Rectal smooth muscle tissue (tissue), 1 donor: ENCODE data around the gene MRPL18.

ENCODE experiments used
- H3K27ac ChIP-seq: one replicate; pipeline ENCODE4 v1.7.0; 2013; ENCODE audit warnings: low read depth, low read length, inconsistent platforms
- H3K27me3 ChIP-seq: one replicate; pipeline ENCODE4 v1.7.0; 2013; ENCODE audit warnings: low read length; ENCODE audit not compliant: control insufficient read depth, insufficient read depth
- H3K36me3 ChIP-seq: one replicate; pipeline ENCODE4 v1.7.0; 2013; ENCODE audit warnings: low read length; ENCODE audit not compliant: control insufficient read depth, insufficient read depth
- H3K4me1 ChIP-seq: one replicate; pipeline ENCODE4 v1.7.0; 2013; ENCODE audit warnings: low read length; ENCODE audit not compliant: control insufficient read depth, insufficient read depth
- H3K4me3 ChIP-seq: one replicate; pipeline ENCODE4 v1.7.0; 2013; ENCODE audit warnings: low read length
- H3K9ac ChIP-seq: one replicate; pipeline ENCODE4 v1.7.0; 2013; ENCODE audit warnings: low read length

The MRPL18 gene

DNA sequence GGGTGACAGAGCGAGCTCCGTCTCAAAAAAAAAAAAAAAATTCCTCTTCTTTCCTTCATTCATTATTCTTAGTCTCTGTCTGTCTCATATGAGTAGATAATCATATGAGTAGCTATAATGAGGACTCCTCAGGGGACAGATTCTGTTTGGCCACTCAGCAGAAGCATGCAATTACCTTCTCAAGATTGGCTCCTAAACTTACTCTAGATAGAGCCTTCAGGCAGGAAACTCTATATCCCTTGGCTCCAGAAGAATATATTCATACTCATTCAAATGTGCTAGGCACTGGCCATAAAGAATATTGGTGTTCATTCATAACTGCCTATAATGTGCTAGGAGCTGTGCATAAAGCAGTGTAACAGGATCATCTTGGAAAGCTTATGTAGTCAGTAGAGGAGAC is 30.6 kb upstream of the MRPL18 start:
- H3K9ac ChIP-seq, result no peak overlapping the region
- peaks cover 16% of the 10 kb centered on the region for H3K36me3 ChIP-seq
- H3K4me3 ChIP-seq, result no peak overlapping the region
- H3K4me1 ChIP-seq, result peaks cover 3% of the 10 kb centered on the region
- no peaks in the 10 kb centered on the region for H3K27me3 ChIP-seq
- no peak overlapping the region for H3K27ac ChIP-seq

- Histone ChIP-seq H3K27ac (no peak overlapping the region), H3K4me3 (peak overlapping the region; percentile 6), H3K9ac (no peak overlapping the region)
Measured at GRCh38 chr6:159760602-159761057, 29.6 kb upstream of the MRPL18 start.

DNA sequence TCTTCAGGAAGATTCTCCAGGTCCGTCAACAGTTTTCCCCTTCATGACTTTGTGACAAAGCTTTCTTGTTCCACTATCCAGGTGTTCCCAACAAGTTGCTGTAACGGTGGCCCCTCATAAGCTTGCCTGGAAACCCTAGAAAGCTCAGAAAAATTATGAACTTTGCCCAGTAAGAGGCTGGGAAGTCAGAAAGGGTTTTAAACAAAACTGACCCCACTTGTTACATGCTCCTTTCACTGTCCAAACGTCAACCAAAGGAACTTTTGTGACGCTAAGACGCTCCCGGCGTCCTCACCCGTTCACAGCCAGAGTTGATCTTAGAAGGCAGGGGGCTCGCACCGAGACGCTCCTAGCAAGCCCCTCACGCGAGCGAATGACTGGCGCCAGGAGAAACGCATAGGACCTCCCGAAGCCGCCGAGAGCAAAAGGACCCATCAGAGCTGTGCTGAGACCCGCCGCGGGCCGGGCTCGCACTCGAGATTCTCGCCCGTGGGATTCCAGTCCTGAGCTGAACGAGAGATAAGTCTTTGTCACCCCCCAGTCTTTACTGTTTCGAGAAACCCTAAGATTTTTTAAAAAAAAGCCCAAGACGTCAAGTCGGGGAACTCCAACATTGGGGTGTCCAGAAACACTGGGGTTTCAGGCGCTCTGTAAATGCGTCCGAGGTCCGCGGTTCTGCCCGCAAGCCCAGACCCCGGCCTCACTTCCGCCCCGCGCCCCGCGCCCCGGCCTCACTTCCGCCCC is 29.0 kb upstream of the MRPL18 start:
- Histone ChIP-seq H3K36me3 (peaks cover 9% of the 10 kb centered on the region), H3K4me1 (peaks cover 3% of the 10 kb centered on the region), H3K9ac (peak overlapping the region; percentile 71), H3K27me3 (no peaks in the 10 kb centered on the region), H3K27ac (peak overlapping the region; percentile 99), H3K4me3 (peak overlapping the region; percentile 86)

More at GRCh38 chr6:159760602-159761057, 29.6 kb upstream of the MRPL18 start:
- H3K4me1 ChIP-seq, result peaks cover 3% of the 10 kb centered on the region
- H3K27me3 ChIP-seq, result no peaks in the 10 kb centered on the region
- H3K36me3 ChIP-seq, result peaks cover 9% of the 10 kb centered on the region

DNA sequence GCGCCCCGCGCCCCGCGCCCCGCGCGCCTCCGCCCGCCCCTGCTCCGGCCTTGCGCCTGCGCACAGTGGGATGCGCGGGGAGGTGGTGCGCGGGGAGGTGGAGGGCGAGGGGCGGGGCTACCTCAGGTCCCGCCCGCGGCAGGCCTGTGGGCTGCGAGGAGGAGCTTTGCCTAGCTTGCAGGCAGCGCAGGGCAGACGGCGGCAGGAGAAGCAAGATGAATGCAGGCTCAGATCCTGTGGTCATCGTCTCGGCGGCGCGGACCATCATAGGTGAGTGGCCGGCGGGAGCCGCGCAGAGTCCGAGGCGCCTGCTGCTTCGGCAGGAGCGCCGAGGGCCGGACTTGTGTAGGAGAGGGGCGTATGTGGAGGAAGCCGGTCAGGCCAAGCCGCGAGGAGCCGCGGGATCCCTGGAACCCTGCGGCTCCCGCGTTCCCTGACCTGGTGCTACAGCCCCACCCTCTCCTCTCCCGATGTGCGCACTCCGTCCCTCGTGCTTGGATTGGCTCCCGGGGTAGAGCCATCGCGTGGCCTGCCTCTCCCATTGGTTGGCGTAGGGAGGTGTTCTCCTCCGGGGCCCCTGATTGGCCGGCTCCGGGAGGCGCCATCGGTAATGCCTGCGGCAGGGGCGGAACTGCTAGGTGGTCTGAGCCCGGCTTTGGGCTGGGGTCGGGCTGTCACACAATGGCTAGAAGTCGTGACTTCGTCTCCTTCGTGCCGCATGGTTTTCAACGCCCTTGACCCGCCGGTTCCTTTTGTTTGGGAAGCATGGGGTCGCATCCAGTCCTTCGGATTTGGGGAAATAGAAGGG is 28.2 kb upstream of the MRPL18 start, which contains the start of gene ACAT2:
Gene ACAT2, plus strand, starts transcription at position 173 of the 808 bp plus-strand sequence. Its CDS starts 43 bp downstream, at position 216.
- Histone ChIP-seq H3K27ac (peak within 1 kb of the TSS; percentile 99), H3K27me3 (no peaks in the 10 kb centered on the region), H3K36me3 (peaks cover 3% of the 10 kb centered on the region), H3K4me1 (peaks cover 3% of the 10 kb centered on the region), H3K4me3 (peak within 1 kb of the TSS; percentile 98), H3K9ac (peak within 1 kb of the TSS; percentile 96)

- Histone ChIP-seq H3K4me3 (peak overlapping the region; percentile 98), H3K36me3 (peaks cover 8% of the 10 kb centered on the region), H3K9ac (peak overlapping the region; percentile 20), H3K27me3 (no peaks in the 10 kb centered on the region), H3K27ac (peak overlapping the region; percentile 99), H3K4me1 (peaks cover 3% of the 10 kb centered on the region)
Measured at GRCh38 chr6:159762681-159763293, 27.5 kb upstream of the MRPL18 start.

DNA sequence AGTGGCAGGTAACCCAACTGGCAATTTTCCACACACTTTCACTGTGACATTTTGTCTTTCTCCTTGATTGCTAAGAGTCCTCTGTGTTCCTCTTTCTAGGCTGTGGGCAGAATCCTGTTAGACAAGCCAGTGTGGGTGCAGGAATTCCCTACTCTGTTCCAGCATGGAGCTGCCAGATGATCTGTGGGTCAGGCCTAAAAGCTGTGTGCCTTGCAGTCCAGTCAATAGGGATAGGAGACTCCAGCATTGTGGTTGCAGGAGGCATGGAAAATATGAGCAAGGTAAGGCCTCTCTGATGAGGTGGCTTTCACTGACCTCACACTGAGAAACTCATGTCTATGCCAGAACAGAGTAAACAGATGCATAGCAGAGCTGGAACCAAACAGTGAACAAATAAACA is 23.4 kb upstream of the MRPL18 start:
- Histone ChIP-seq H3K9ac (no peak overlapping the region), H3K27me3 (no peaks in the 10 kb centered on the region), H3K36me3 (peaks cover 10% of the 10 kb centered on the region), H3K4me3 (no peak overlapping the region), H3K4me1 (no peaks in the 10 kb centered on the region), H3K27ac (no peak overlapping the region)

DNA sequence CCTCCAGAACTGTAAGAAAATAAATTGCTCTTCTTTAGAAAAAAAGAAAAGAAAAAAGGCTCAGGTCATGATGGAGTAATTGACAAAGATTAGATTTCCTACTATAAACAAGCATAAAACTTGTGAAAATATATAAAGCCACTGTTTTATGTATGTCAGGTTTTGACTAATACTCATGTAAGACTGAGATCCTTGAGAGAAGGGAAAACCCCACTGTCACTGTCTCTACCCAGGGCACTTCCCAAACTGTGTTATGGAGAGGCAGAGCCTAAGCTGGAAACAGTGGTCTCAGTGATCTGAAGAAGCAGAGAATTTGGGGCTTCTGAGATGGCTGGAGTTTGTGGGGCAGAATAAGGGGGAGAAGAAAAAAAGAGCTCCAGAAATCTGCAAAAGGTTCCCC is 20.8 kb upstream of the MRPL18 start:
- H3K9ac ChIP-seq, result no peak overlapping the region
- no peak overlapping the region for H3K4me3 ChIP-seq
- H3K27ac ChIP-seq, result no peak overlapping the region
- H3K27me3 ChIP-seq, result no peaks in the 10 kb centered on the region
- H3K4me1 ChIP-seq, result no peaks in the 10 kb centered on the region
- H3K36me3 ChIP-seq, result peaks cover 10% of the 10 kb centered on the region

DNA sequence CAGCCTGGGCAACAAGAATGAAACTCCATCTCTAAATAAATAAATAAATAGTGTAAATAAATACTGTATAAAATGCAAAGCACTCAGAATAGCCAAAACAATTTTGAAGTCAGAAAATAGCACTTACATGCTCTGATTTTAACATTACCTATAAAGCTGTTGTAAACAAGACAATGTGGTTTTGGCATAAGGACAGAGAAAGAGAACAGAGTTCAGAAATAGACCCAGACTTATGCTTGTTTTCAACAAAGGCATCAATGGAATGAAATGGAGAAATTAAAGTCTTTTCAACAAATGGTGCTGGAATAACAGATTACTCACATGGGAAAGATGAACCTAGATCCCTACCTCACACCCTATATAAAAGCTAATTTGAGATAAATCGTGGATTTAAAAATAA is 18.1 kb upstream of the MRPL18 start:
- Histone ChIP-seq H3K36me3 (peaks cover 10% of the 10 kb centered on the region), H3K9ac (no peak overlapping the region), H3K4me3 (no peak overlapping the region), H3K27me3 (no peaks in the 10 kb centered on the region), H3K4me1 (no peaks in the 10 kb centered on the region), H3K27ac (no peak overlapping the region)

- H3K27ac ChIP-seq, result no peak overlapping the region
- H3K9ac ChIP-seq, result no peak overlapping the region
- H3K4me3 ChIP-seq, result no peak overlapping the region
- H3K4me1 ChIP-seq, result no peaks in the 10 kb centered on the region
- no peaks in the 10 kb centered on the region for H3K27me3 ChIP-seq
- peaks cover 14% of the 10 kb centered on the region for H3K36me3 ChIP-seq
Measured at GRCh38 chr6:159777240-159777904, 12.9 kb upstream of the MRPL18 start.

GRCh38 chr6:159778131-159778530 is 12.1 kb upstream of the MRPL18 start:
- peaks cover 14% of the 10 kb centered on the region for H3K36me3 ChIP-seq
- no peak overlapping the region for H3K4me3 ChIP-seq
- H3K27ac ChIP-seq, result no peak overlapping the region
- H3K27me3 ChIP-seq, result no peaks in the 10 kb centered on the region
- H3K4me1 ChIP-seq, result no peaks in the 10 kb centered on the region
- H3K9ac ChIP-seq, result no peak overlapping the region

DNA sequence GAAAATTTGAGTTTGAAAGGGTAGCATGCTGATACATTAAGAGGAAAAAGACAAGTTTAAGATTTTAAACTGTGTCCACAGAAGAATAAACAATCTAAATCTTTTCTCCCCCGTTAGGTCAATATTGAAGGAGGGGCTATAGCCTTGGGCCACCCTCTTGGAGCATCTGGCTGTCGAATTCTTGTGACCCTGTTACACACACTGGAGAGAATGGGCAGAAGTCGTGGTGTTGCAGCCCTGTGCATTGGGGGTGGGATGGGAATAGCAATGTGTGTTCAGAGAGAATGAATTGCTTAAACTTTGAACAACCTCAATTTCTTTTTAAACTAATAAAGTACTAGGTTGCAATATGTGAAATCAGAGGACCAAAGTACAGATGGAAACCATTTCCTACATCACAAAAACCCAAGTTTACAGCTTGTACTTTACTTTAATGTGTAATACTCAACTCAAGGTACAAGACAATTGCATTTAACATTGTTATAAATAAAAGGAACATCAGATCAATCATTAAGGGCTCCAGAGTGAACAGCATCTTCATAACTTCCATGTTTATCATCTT is 11.6 kb upstream of the MRPL18 start:
- Histone ChIP-seq H3K27me3 (no peaks in the 10 kb centered on the region), H3K4me1 (no peaks in the 10 kb centered on the region), H3K4me3 (no peak overlapping the region), H3K9ac (no peak overlapping the region), H3K36me3 (peaks cover 16% of the 10 kb centered on the region), H3K27ac (no peak overlapping the region)
